ENCODE data around the gene ANXA1.

The ANXA1 gene

DNA sequence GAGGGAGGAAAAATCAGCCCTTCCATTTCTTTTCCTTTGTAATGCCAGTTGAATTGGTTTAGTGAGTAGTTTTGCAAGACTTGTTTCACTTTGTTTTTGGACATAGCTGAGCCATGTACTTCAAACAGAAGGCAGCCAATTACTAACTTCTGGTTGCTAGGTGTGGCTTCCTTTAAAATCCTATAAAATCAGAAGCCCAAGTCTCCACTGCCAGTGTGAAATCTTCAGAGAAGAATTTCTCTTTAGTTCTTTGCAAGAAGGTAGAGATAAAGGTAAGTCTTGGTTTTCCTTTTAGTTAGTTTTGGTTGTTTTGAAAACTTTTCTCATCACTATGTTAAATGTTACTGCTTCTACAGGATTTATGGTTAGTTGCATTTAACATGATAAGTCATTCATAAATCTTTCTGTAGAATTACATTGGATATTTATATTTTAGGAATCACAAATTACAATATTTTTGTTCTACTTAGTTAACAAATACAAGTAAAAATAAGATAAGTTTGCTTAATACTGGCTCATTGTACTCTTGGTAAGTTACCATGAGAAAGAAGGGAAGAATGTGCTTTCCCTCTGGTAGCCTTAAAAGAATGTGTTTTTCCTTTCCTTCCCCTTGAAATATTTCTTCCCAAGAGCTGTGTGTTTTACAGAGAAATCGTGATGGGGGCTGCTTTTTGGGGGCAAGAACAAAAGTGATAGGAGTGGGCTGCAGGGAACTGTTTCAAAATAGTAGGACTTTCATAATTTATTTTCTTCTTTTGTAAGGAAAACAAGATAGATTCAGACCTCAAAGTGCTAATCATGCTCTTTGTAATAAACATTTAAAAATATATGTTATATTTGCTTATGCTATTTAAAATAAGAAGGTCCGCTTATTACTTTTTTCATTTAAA lies at the start of gene ANXA1:
ANXA1 (plus strand) TSS at position 213 of the 890 bp plus-strand sequence. CDS start 6,671 bp downstream, outside the sequence.
- DNase-seq (ENCODE audit: low read depth in 3 of 3): no peak

- DNase-seq (ENCODE audit: low read depth in 3 of 3): no peak
Measured at GRCh38 chr9:73104342-73104741, 47.3 kb upstream of the ANXA1 start.

GRCh38 chr9:73104921-73105320 lies 46.7 kb upstream of the ANXA1 start:
- no peak for DNase-seq (ENCODE audit: low read depth in 3 of 3)

- DNase-seq (ENCODE audit: low read depth in 3 of 3): peak; percentile 14 to 40 (median 31)
Measured at GRCh38 chr9:73107489-73108069, 44.1 kb upstream of the ANXA1 start.

- DNase-seq (ENCODE audit: low read depth in 3 of 3): no peak
Measured at GRCh38 chr9:73114058-73114457, 37.6 kb upstream of the ANXA1 start.

DNA sequence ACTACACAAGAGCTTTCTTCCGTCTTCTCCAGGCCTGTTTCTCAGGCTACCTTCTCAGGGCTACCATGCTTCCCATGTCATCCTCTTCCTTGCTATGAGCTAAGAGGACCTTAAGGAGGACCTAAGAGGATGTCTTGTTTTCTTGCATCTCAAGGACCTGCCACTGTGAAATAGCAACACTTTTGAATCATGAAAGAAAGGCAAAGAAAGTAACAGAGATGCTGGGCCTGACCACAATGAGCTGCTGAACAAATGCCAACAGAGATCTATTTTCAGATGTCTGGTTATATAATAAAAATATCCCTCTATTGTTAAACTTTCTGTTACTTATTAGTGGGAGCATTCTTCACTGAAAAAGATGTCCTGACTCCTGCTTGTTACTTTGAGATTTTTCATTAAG lies 36.7 kb upstream of the ANXA1 start:
- no peak for DNase-seq (ENCODE audit: low read depth in 3 of 3)

DNA sequence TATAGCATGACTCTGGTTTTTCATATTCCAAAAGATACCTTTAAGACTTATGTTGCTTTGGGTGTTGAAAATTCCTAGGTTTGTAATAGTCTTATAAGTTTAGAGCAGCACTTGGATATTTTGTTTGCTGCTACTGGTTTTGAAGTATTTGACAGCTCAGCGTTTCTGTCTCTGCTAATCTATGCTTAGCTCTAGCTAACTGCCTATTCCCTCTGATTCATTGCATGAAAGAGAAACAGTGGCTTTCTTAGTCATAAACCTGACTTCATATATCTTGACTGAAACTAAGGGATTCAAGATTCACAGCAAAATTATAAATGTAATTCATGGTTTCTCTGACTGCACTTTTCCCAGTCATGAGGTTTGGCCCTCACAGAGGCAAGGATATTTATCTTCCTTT lies 35.6 kb upstream of the ANXA1 start:
- no peak for DNase-seq (ENCODE audit: low read depth in 3 of 3)

DNA sequence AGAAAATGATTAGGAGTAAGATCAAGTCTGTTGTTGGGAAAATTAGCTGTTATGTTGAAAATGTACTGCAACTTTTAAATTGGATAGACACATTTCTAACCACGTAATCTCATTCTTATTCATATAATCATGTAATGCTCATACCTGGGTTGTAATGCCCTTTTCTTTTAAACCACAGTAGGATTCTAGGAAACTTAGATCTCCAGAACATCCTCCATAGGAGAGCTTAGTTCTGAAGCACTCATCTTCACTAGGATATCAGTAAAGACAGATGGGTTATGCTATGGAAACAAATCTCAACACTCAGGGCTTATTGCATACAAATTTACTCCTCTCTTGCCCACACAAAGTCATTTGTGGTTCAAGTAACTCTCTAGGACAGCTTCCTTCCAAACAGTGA lies 34.8 kb upstream of the ANXA1 start:
- no peak for DNase-seq (ENCODE audit: low read depth in 3 of 3)

GRCh38 chr9:73118286-73118685 lies 33.4 kb upstream of the ANXA1 start:
- no peak for DNase-seq (ENCODE audit: low read depth in 3 of 3)

DNA sequence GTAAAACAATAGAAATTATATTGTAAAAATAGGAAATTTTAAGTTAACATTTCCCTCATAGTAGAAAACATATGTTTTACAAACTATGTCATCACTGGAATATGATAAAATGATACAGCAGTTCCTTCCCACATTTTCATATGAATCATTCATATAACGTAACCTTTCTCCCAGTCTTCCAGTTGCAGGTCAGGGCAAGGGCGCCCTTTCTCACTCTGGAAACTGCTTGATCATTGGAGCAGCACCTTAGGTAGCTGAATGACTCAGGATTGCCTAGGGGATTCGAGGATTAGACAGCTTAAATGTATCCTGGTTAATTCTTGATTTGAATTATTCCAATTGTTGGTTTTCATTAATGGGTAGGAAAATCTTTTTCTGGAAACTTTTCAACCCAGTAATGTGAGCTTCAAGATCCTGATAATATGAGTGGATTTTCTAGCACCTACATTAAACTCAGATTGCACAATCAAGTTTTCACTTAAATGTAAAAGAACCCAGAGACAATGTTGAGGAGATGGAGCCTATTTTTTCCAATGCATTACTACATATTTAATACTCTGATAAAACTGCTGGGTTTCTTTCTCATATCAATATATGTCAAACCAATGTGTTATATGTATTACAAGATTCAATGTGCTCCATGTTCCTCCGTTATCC lies 32.6 kb upstream of the ANXA1 start:
- DNase-seq (ENCODE audit: low read depth in 3 of 3): no peak

DNA sequence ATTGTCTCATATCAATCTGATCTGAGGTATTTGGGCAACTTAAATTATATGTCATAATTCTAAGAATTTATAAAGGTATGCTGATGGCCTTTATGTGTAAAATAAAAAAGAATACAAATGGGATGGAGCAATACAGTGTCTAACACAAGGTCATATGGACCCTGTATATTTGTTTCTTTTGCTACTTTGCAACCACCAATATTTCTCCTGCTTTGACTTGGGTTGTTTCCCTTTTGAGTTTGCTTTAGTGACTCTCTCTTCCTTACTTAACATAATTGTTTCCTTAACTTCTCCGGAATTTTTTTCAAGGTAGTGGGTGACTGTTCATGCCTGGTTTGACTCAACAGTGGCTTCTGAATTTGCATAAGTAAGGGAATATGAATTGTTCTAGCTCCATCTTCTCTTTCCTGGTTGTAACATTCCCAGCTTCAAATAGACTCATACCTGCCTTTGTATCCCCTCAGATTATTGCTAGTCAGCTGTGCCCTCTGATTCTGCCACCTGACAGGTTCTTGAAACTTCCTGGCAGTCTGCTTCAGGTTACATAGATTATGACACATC lies 30.2 kb upstream of the ANXA1 start:
- DNase-seq (ENCODE audit: low read depth in 3 of 3): no peak

GRCh38 chr9:73125651-73126050 lies 26.0 kb upstream of the ANXA1 start:
- DNase-seq (ENCODE audit: low read depth in 3 of 3): no peak

DNA sequence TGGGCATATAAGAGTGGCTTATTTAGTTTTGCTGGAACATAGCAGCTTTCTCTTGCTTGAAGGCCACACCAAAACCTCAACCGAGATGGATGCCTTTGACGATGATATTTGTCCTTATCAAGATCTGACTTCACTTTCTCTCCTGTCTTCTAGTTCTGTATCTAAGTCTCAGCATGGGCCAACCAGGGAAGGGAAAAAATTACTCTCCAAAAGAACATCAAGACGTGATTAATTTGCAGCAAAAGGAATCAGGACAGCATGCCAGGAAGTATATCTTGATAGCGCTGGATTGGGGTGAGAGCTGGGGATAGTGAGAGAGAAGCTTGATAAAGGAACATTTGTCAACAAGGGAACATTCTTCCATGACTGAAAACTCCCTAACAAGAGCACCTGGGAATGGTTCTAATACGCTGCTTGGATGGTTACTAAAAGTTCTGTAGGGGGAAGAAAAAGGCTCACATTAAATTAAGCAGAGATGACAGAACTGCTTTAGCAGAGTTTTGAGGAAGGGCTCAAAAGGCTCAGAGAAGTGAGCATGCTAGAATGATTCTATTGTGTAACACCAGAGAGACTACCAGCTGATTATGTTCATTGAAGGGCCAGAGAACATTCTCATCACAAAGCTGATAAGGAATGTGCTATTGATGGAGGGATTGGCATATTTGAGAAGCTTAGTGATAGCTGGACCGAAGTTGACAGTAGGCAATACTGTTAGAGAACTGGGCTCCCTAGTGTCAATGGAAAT lies 21.6 kb upstream of the ANXA1 start:
- no peak for DNase-seq (ENCODE audit: low read depth in 3 of 3)

GRCh38 chr9:73131461-73131860 lies 20.2 kb upstream of the ANXA1 start:
- no peak for DNase-seq (ENCODE audit: low read depth in 3 of 3)

DNA sequence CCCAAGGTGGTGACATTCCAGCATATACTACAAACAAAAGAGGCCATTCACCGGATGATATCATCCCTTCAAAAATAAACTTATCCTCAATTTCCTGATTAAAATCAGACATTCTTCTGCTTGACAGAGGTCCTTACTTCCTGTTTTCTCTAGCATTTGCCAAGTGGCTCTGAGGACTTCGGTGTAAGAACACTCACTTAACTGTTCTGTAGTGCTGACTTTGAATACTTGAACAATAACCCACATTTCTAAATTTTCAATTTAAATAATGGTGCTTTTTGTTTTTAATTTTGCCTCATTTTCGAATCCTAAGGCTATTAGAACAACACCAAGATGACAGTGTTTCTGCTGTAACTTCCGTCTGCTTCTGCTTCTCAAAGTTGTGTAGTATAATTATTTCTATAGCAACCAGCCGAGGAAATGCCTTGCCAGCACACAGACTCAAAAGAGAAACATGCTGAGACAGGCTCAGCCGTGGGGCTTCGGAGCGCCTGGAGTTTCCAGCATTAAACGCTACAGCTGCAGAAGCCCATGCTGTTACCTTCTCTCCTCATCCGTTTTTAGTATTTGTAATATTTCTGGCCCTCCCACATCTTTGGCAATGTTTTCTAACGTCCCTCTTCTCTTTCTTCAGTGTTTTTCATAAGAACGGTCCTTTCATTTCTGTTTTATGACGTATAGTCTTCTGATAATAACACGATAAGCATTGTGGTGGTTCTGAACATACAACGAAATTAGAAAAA lies 19.5 kb upstream of the ANXA1 start:
- DNase-seq (ENCODE audit: low read depth in 3 of 3): peak in 2 of 3 experiments; percentile 39 to 45

DNA sequence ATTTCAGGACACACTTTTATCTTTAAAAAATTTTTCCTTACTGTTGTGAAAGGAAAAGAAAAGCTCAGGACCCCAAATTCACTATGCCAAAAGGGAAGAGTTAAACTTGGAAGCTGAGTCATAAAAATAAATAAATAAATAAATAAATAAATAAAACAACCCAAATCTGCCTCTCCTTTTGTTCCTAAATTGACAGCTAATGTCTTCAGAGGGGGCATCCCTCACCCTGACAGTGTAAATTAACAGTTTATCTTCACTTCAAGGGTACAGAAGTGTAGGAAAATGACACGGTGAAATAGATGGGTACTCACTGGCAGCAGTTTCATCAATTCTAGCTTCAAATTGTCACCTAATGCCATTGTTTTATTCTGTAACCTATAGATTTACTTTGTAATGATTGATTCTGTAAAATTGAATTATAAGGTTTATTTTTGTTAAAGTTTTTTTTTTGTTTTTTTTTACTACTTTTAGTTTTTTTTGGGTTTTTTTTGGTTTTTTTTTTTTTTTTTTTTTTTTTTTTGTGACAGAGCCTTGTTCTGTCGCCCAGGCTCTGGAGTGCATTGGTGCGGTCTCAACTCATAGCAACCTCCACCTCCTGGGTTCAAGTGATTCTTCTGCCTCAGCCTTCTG lies 18.5 kb upstream of the ANXA1 start:
- DNase-seq (ENCODE audit: low read depth in 3 of 3): no peak

- DNase-seq (ENCODE audit: low read depth in 3 of 3): no peak
Measured at GRCh38 chr9:73133921-73134407, 17.7 kb upstream of the ANXA1 start.

DNA sequence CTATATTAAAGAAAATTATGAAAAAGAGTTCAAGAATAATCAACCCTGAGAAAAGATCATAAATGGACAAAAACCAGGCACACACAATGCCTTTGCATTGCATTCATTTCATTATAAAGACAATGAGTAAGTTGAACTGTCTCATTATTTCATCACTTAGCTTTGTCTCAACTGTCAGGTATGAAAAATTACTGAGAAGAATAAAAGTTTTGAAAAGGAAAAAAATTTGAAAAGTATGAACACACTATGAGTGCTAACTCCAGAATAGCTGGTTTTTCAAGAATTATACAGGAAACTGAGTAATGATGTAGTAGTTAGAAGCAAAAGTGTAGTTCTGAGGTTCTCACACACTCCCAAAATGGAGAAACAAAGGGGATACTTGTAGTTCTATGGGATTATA lies 16.3 kb upstream of the ANXA1 start:
- DNase-seq (ENCODE audit: low read depth in 3 of 3): no peak

DNA sequence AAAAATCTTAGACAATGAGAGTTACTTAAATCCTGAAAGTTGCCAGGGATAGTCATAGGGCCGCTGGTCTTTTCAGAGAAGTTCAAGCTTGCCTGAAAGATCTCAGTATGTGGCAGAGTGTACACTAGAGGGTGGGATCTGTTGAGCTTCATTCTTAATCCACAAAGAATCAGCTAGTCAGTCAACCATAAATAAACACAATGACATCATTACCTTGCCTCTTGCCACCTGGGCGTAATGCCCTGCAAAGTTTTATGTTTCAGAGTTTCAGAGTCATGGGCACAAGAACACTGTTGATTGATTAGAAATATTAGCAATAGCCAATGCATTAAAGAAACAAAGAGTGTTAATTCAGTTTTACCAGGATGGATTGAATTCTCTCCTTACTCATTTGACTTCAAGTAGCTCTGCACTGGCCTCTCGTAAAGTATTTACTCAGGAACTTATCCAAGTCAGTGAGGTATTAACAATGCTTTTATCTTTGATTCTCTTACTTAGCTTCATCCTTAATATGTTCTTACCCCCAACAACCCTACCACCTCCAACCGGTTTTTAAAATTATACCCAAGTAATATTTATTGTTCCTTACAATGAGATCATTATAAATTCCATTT lies 14.3 kb upstream of the ANXA1 start:
- DNase-seq (ENCODE audit: low read depth in 3 of 3): no peak

DNA sequence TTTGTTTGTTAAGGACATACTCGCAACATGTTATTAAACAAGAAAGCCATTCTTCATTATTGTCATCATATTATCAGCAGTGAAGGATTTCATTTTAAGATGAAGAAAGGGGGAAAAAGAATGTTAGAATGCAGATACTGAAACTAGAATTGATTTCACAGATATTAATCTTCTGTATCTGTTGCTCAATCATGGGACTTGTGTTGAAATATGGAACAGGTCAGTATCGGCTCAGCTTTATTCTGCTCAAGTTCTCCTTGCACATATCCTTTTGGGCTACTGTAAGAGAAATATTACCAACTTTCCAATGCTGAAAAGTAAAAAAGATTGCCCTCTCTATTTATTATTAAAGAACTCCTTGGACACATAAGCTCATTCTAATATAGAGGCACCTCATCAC lies 13.8 kb upstream of the ANXA1 start:
- no peak for DNase-seq (ENCODE audit: low read depth in 3 of 3)

All from stimulated activated CD4-positive, alpha-beta T cell treated with anti-CD3 and anti-CD28 coated beads, TNF-alpha, amount 100 ng/mL, for 4 hours (primary cell).